Measurements from ENCODE around the gene PLLP.
"Not testable (repeated sequence)": the region's sequence is repeated elsewhere in the genome, so short reads cannot be mapped to it uniquely, and the experiment has no call there.

The PLLP gene

DNA sequence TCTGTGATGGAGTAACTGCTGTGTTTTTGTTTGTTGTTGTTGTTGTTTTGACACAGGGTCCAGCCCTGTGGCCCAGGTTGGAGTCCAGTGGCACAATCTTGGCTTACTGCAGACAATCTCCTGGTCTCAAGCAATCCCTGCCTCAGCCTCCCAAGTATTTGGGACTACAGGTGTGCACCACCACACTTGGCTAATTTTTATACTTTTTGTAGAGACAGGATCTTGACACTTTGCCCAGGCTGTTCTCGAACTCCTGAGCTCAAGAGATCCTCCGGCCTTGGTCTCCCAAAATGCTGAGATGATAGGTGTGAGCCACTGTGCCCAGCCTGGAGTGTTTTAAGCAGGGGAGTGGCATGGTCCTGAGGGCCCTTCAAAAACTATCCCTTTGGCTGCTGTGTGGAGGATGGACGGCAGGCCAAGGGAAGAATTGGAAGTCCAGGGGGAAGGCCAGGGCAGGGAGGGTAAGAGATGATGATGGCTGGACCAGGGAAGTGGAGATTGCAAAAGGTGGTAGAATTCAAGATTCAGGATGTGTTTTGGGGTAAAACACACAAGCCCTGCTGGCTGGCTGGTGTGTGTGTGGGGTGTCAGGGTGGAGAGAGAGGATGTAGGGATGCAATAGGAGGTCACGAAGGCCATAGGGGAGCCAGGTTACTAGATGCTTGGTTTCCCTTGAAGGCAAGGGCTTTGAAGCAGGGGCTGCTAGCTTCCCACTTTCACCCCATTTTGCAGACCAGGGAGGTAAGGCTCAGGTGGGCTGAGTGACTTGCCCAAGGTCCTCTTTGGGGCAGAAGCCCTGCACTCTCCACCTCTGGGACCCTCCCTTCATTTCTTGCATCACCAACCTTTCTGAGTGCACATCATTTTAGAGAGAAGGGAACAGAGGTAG is 18.8 kb upstream of the PLLP start:
- DNase-seq (ENCODE audit: low spot score) = no peak

DNA sequence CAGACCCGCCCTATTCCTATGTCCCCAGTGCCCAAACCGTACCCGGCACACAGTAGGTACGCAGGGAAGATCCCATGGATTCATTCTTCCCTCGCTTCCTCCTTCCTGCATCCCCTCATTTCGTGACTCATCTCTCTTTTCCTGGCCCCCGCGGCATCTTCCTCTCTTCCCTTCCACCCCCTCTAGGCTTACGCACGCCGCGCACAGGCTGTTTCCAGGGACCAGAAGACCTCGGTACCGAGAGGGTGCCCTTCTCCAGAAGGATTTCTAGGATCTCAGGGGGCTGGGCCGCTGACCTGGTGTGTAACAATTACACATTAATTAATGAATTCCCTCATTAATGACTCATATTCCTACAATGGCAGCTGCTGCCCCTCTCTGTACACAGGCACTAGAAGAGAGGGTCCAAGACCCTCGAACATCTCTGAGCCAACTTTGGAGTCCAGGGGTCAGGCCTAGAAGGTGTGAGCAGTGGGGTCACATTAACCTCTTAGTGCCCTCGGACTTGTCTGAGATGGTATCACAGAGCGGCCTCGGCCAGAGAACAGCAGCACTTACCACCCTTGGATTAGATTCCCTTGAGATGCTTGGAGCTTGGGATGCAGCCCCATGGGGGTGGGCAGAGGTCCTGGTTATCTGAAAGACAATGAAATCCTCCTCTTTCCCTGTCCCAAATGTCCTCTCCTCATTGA is 16.8 kb upstream of the PLLP start:
- no peak for DNase-seq (ENCODE audit: low spot score)

- peak; percentile 98 for DNase-seq (ENCODE audit: low spot score)
Measured at GRCh38 chr16:57300387-57301125, 16.1 kb upstream of the PLLP start.

- peak; percentile 94 for DNase-seq (ENCODE audit: low spot score)
Measured at GRCh38 chr16:57299719-57300386, 15.4 kb upstream of the PLLP start.

DNA sequence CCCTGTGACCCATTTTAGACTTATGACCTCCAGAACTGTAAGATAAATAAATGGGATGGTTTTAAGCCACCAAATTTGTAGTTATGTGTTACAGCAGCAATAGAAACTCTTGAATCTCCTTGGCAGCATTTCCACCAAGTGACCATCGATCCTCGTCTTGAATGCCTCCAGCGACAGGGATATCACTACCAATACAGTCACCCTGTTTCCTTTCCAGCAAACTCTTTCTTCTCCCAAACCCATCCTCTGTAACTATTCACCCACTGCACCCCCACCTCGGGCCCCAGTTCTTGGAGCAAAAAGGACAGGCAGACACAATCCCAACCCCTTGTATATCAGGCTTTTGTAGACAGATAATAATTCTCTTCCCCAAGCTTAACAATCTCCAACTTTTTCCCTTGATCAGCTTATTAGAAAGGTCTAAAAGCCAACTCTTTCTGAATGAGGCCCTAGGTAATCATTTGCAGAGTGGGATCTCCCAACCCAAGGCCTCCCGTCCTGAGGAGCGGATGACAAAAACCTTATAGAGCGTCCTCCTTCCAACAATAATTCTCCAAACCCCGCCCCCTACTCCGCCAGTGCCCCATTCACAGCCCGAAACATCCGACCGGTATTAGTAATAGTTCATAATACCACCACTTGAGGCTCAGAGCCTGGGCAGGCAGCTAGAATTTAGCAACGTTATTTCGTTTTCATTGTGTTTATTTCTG is 14.7 kb upstream of the PLLP start:
- DNase-seq (ENCODE audit: low spot score) = no peak

DNA sequence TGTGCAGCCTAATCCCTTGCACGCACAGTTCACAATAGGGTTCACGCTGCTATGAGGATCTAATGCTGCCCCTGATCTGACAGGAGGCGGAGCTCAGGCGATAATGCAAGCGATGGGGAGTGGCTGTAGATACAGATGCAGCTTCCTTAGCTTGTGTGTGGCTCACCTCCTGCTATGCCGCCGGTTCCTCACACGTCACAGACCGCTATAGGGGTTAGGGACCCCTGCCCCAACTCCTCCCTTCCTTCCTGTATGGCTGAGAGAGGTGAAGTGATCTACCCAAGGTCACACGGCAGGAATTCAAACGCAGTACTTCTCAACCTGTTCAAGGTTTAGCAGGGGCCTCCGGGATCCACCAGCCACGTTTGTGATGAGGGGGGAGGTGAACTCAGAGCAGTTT is 13.4 kb upstream of the PLLP start:
- no peak for DNase-seq (ENCODE audit: low spot score)

DNA sequence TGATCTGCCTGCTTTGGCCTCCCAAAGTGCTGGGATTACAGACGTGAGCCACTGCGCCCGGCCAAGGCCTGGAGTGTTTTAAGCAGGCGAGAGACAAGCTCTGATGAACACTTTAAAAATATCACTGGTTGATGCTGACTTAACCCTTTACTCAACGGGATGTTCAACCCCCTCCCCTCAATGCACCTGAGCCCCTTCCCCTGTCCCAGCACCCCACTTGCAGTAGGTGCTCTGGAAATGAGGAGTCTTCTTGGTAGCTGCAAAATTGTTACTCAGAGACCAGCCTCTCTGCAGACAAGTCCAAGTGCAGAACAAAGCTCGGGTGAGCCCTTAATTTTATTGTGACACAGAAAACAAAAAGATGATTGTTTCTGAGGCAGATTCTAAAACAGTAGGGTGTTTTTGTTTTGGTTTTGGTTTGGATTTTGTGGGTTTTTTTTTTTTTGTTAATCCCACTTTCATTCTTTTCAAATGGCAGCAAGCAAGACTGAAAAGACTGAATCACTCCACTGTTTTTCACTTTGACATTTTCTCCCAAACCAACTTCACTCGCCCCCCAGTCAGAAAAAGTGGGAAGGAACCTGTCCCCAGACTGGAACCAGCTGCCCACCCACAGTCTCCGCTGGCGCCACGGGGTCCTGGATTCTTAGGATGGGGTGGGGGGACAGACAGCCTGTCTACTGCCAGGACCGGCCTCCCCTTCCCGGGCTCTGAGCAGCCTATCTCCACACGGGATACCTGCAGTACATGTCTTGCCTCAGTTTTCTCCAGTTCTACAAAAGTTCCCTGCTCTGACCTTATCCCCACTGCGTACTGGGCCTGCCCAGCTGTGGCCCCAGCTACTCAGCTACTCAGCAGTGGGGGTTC is 5.2 kb upstream of the PLLP start:
- no peak for DNase-seq (ENCODE audit: low spot score)

- DNase-seq (ENCODE audit: low spot score) = no peak
Measured at GRCh38 chr16:57285379-57285778, 907 bp upstream of the PLLP start.

GRCh38 chr16:57284952-57285363 is 486 bp upstream of the PLLP start:
- no peak for DNase-seq (ENCODE audit: low spot score)

DNA sequence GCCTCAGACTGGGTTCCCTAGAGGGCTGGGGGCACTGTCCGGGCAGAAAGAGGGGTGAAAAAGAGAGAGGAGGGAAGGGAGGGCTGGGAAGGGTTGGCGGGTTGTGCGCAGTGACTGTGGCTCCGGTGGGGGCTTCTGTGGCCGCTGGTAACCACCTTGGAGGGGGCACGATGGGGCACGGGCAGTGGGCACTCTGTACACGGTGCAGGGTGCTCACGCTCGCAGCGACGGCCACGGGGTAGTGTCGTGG is 588 bp downstream of the PLLP start:
- DNase-seq (ENCODE audit: low spot score) = no peak

- no peak for DNase-seq (ENCODE audit: low spot score)
Measured at GRCh38 chr16:57283214-57283958, 1.1 kb downstream of the PLLP start.

GRCh38 chr16:57282510-57283213 is 1.8 kb downstream of the PLLP start:
- DNase-seq (ENCODE audit: low spot score) = no peak

GRCh38 chr16:57281791-57282190 is 2.7 kb downstream of the PLLP start:
- DNase-seq (ENCODE audit: low spot score) = no peak

DNA sequence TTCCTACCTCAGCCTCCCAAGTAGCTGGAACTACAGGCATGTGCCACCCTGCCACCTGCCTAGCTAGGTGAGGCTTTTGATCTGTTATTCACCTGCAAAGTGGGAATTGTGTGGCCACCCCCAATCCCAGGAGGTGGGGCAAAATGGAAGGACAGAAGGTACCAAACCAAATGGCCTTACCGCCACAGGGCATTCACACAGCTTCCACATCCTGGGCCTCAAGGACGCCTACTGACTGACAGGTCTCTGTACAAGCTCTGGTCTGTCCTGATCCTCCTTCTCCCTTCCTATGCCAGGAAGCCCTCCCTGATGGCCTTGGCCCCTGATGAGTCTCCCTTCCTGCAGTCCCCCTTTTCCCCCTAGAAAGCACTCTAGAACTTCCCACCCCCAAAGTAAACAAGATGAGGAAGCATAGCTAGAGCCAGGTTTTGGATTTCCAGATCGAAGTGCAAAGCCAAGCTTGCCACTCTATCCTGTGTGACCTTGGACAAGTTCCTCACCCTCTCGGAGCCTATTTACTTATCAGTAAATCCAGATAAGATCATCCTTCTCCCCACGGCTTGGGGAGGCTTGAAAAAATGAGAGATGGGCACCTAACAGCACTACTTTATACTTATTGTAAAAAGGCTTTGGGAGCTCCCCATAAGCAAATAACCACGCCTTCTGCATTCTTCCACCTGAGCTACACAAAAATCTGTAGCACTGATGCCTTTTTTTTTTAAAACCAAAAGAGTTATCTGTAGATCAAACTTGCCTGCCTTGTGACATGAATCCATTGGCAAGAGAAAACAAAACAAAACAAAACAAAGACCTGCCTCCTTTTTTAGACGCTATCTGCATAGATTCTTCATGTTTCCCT is 4.5 kb downstream of the PLLP start:
- DNase-seq (ENCODE audit: low spot score) = no peak

GRCh38 chr16:57278494-57278893 is 6.0 kb downstream of the PLLP start:
- no peak for DNase-seq (ENCODE audit: low spot score)

DNA sequence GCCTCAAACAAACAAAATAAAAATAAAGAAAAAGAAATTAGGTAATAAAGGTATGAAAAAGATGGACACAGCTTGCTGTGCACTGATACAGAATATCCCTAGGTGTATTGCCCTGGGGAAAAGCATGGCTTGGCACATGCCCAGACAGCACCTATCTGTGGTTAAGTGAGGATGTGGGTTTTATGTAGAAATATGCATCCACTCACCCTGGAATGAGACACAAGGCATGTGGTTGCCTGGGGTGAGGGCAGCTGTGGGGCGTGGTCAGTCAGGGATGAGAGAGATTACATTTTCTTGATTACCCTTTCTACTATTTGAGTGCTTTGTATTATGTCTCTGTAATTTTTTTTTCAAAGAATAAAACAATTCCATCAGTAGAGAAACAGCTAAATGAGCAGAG is 6.9 kb downstream of the PLLP start:
- peak; percentile 94 for DNase-seq (ENCODE audit: low spot score)

DNA sequence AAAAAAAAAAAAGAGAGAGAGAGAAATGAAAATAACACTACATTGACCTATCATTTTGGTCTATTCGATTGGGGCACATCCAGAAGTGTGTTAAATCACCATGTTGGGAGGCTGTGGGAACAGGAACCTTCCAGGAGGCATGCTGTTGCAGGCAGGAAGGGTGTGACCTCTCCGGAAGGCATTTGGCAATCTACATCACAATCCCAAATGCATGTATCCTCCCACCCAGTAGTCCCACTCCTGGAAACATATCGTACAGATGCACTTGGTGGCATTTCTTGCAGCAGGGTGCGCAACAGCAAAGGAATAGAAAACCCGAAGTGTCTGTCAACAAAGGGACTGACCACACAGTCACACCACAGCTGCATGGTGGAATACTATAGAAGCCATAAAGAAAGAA is 7.9 kb downstream of the PLLP start:
- DNase-seq (ENCODE audit: low spot score) = peak; percentile 76

- not testable (repeated sequence) for DNase-seq (ENCODE audit: low spot score)
Measured at GRCh38 chr16:57275946-57276345, 8.5 kb downstream of the PLLP start.

GRCh38 chr16:57273826-57274225 is 10.6 kb downstream of the PLLP start:
- no peak for DNase-seq (ENCODE audit: low spot score)

Measured in SW480 (cell line).